ENCODE data around the gene ATXN3.

GRCh38 chr14:92033906-92034687 is 72.3 kb downstream of the ATXN3 start:
- no peak for TF ChIP-seq POLR2A (IDR thresholded peaks at IDR 0.05; ENCODE audit: low read length)
- no peak for TF ChIP-seq GATA1 (IDR thresholded peaks at IDR 0.05; ENCODE audit: low read depth, low read length)

All from erythroblast (primary cell).